ENCODE measurements around the gene EDARADD.

Gene EDARADD

DNA sequence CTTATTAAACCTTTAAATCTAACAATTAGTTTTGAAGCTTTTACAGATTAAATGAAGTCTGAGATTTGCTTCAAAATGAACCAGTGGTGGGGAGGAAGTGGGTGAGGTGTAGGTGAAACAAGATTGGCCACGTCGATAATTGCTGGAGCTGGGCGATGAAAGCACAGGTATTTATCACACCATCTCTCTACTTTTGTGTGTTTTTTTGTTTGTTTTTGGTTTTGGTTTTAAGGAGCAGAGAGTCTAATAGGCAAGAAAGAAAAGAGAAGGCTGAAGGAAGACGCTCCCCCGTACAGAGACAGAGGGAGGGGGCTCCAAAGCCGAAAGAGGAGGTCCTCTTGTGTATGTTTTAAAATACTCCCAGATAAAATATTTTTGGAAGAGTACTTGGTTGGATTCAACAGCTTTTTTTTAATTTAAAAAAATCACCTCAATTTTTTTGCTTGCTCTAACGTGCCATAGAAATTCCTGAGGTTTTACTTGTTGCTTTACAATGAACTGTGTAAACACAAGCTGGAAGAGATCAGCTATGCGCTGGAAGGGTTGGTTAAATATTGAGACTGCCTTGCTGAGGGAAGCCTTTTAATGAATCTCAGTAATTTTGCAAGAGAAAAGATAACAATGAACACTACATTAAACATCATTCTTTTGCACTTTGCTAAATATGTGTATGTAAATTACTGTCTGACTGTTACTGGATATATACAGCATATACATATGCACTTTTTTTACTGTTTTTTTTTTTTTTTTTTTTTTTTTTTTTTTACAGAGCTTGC, 123.0 kb downstream of the EDARADD start:
- DNase-seq (ENCODE audit: low read depth), result peak; percentile 20

DNA sequence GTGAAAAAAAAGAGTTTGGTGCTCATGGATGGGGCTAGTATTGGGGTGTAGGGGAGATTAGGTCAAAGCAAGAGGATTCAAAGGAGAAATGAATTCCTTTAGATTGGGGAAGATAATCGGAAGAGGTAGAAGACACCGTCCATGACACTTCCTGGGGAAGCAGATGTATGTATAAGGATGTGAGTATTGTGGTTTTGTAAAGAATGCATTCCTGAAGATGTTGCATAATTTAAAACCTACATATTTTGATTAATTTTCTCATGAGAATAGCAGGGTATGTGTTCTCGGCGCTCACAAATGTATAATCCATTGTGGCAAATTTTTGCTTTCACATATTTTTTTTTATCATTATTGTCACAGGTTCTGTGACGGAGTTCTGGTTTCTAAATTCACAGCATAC, 124.2 kb downstream of the EDARADD start:
- DNase-seq (ENCODE audit: low read depth), result no peak

GRCh38 chr1:236520445-236521005, 126.4 kb downstream of the EDARADD start:
- no peak for DNase-seq (ENCODE audit: low read depth)

- DNase-seq (ENCODE audit: low read depth), result no peak
These were observed 129.0 kb downstream of the EDARADD start for GRCh38 chr1:236522937-236523703.

DNA sequence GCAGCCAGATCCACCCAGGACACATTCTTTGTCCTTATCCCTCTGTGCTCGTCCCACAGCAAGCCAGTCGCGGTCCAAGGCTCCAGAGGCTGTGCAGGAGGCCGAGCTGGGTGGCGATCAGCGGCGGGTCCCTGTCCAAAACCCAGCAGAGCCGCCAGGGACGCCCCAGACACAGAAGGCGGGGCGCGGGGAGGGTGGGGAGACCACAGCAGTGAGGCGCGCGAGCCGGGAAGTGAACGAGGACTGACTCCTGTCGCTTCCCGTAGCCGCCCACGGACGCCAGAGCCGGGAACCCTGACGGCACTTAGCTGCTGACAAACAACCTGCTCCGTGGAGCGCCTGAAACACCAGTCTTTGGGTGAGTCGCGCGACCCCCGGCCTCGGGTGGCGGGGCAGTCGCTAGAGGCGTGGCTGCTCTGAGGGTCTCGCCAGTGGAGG, 129.6 kb downstream of the EDARADD start, which contains the start of gene LGALS8:
Gene LGALS8, plus strand, starts transcription at position 279 of the 438 bp plus-strand sequence. CDS start 2,089 bp downstream, outside the sequence.
- DNase-seq (ENCODE audit: low read depth), result peak; percentile 80

DNA sequence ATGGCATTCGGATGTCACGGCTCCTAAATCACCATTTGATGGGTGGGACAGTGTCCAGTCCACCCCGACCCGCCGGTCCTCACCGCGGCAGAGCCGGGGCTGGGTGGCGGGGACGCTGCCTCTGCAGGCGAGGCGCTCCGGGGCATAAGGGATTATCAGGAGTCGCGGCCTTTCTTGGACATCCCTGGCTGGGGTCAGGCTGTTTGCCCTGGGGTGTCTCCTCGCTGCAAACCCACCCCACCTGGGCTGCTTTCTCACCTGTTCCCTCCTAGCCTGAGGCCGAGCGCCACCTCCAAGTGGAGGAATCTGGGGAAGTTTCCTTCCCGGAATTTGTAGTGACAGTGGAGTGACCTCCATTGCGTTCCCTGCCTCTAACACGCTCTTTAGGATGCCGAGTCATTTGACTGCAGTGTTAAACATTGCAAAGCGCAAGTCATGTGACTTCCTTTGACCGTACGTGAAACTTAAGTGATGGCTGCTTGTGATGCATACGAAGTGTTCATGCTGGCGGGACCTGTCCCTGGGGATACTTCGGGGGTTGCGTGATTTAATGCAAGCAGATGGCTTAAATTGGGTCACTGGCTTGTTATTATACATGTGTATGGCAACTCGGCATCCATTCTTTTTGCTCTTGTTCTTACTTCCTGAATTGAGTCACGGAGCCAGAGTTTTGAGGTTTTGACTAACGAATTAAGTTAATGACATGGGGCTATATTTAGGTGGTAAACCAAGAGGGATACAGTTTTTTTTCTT, 130.2 kb downstream of the EDARADD start:
- peak; percentile 45 for DNase-seq (ENCODE audit: low read depth)

DNA sequence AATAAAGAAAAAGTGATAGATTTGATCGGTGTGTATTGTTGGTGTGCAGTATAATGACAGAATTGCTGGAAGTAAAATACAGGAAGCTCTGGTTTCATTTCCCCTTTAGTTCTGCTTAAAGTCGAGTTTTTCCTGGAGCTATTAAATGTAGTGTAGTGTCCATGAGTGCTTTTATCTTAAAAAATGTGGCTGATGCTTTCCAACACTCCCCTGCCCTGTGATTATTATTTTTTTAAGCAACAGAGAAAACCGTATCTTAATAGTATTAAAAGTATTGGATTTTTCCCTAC, 130.8 kb downstream of the EDARADD start:
- DNase-seq (ENCODE audit: low read depth), result no peak

DNA sequence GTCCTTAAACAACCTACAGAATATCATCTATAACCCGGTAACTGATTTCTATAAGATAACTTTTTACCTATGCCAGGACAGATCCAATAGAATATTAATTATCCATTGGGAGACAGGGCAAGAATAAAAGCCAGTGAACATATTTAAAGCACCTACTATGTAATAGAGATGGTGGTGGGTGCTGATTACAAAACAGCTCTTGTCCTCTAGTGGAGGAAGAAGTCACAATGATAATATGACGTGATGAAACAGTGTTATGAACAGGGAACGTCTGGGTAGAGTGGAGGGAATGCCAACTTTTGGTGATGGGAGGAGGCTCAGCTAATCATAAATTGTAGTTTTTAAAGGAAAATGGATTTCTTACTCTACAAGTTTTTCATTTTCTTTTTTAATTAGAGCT, 132.0 kb downstream of the EDARADD start:
- no peak for DNase-seq (ENCODE audit: low read depth)

GRCh38 chr1:236530286-236530685, 136.2 kb downstream of the EDARADD start:
- DNase-seq (ENCODE audit: low read depth), result no peak

- no peak for DNase-seq (ENCODE audit: low read depth)
These were observed 136.9 kb downstream of the EDARADD start for GRCh38 chr1:236530959-236531358.

DNA sequence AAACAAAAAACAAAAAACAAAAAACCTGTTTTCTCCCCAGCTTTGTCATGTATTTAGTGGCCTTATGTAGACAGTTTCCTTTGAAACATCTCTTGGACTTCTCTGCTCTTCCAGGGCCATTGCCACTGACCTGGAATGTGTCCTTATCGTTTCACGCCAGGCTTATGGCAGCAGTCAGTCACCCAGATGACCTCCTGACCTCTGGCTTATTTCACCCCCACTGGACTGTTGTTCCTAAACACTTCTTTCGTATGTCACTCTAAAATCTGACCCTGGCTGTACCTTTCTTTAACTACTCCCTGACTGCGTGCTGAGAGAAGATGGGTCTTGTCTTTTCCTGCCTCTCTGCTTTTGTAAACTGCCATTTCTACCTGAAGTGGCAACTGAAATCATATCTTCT, 138.8 kb downstream of the EDARADD start:
- DNase-seq (ENCODE audit: low read depth), result no peak

DNA sequence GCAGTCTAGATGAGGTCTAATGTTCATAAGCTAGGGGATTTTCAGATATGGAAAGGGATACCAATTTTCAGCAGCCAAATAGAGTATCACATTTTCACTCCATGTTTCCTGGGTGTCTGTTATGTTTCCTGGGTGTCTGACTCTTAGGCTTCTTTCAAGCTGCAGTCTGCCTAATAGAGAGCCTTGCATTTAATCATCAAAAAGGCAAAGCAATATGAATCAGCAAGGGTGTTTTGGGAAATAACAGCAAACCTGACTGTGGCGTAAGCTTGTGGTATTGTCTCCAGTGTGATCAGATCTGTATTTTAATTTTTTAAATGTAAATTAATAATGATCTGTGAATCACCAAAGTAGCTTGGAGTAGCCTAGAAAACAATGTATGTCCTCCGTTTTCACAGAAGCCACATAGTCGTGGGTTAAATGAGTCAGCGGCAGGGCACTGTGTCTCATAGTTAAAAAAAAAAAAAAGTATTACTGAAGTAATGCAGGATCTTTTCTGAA, 140.1 kb downstream of the EDARADD start:
- DNase-seq (ENCODE audit: low read depth), result peak; percentile 13
